Measurements from ENCODE around the gene EDEM1.

DNA sequence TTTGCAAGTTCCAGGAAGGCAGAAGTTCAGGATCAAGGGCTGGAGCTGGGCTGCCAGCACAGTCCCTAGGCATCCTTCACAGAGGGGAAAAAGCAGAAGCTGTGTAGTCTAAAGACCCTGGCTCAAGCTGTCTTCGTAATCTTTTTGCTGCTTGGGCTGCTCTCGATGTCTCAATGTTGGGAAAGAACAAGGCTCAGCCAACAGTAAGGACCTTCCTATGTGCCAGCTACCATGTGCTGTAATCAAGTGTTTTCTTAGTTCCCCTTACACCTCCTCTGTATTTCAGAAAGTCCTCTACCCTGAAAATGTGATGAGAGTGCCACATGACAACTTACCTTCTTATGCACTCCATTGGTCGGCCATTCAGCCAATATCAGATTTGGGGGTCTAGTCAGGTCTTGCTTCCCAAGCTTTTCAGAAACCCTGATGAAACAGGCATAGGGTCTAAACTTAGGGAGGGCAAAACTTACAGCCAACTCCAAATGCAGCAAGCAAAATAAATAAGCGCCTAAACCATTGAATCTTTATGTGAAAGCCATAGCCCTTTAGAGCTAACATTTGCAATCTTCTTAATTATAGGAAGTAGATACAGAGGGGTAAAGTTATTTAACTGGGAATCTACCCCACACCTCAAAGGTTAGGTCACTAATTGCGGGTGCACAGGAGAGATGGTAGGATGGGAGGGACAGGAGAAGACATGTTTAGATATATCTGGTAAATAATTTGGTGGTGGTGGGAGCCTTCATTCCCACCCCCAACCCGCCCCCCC lies 1.2 kb upstream of the EDEM1 start:
- TF ChIP-seq, protein P1, sequence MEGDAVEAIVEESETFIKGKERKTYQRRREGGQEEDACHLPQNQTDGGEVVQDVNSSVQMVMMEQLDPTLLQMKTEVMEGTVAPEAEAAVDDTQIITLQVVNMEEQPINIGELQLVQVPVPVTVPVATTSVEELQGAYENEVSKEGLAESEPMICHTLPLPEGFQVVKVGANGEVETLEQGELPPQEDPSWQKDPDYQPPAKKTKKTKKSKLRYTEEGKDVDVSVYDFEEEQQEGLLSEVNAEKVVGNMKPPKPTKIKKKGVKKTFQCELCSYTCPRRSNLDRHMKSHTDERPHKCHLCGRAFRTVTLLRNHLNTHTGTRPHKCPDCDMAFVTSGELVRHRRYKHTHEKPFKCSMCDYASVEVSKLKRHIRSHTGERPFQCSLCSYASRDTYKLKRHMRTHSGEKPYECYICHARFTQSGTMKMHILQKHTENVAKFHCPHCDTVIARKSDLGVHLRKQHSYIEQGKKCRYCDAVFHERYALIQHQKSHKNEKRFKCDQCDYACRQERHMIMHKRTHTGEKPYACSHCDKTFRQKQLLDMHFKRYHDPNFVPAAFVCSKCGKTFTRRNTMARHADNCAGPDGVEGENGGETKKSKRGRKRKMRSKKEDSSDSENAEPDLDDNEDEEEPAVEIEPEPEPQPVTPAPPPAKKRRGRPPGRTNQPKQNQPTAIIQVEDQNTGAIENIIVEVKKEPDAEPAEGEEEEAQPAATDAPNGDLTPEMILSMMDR (IDR thresholded peaks at IDR 0.05; ENCODE audit: poor library complexity, severe bottlenecking), result no peak
- no peak for TF ChIP-seq EZH2 (IDR thresholded peaks at IDR 0.05; ENCODE audit: borderline replicate concordance, insufficient read depth, low read length, poor library complexity, severe bottlenecking)
- no peak for TF ChIP-seq TAF1 (IDR thresholded peaks at IDR 0.05; ENCODE audit: low read depth)
- TF ChIP-seq POLR2AphosphoS5 (IDR thresholded peaks at IDR 0.05), result no peak
- TF ChIP-seq MXI1 (conservative IDR thresholded peaks at IDR 0.05; ENCODE audit: poor library complexity, severe bottlenecking), result no peak
